Embryonic facial prominence (tissue), 1 donor: ENCODE measurements around the gene EEF1AKMT1.

Experiments used
- DNase-seq: peaks from one replicate; pipeline ENCODE4 v3.0.0-alpha.2; 2016; ENCODE audit errors: extremely low spot score

EEF1AKMT1 gene

GRCh38 chr13:20719783-20720182 is 54.0 kb downstream of the EEF1AKMT1 start:
- no peak for DNase-seq

- no peak for DNase-seq
Observed at GRCh38 chr13:20718958-20719566, 54.7 kb downstream of the EEF1AKMT1 start.

- no peak for DNase-seq
Observed at GRCh38 chr13:20717581-20718542, 55.9 kb downstream of the EEF1AKMT1 start.

GRCh38 chr13:20716951-20717350 is 56.8 kb downstream of the EEF1AKMT1 start:
- DNase-seq = no peak

- DNase-seq = no peak
Observed at GRCh38 chr13:20715330-20715712, 58.4 kb downstream of the EEF1AKMT1 start.

- peak; percentile 58 for DNase-seq
Observed at GRCh38 chr13:20714563-20715329, 59.0 kb downstream of the EEF1AKMT1 start.

GRCh38 chr13:20714161-20714560 is 59.6 kb downstream of the EEF1AKMT1 start:
- no peak for DNase-seq

GRCh38 chr13:20713751-20714150 is 60.0 kb downstream of the EEF1AKMT1 start:
- no peak for DNase-seq

- no peak for DNase-seq
Observed at GRCh38 chr13:20713014-20713376, 60.8 kb downstream of the EEF1AKMT1 start.

GRCh38 chr13:20711301-20712044 is 62.3 kb downstream of the EEF1AKMT1 start:
- no peak for DNase-seq

GRCh38 chr13:20709782-20710181 is 64.0 kb downstream of the EEF1AKMT1 start:
- DNase-seq = no peak

- no peak for DNase-seq
Observed at GRCh38 chr13:20709369-20709768, 64.4 kb downstream of the EEF1AKMT1 start.

- DNase-seq = no peak
Observed at GRCh38 chr13:20708216-20708615, 65.5 kb downstream of the EEF1AKMT1 start.

GRCh38 chr13:20706661-20707060 is 67.1 kb downstream of the EEF1AKMT1 start:
- DNase-seq = no peak

GRCh38 chr13:20704459-20705069 is 69.2 kb downstream of the EEF1AKMT1 start:
- DNase-seq = no peak

- no peak for DNase-seq
Observed at GRCh38 chr13:20703780-20704458, 69.8 kb downstream of the EEF1AKMT1 start.

- no peak for DNase-seq
Observed at GRCh38 chr13:20702915-20703779, 70.6 kb downstream of the EEF1AKMT1 start, which contains the start of gene IL17D. Gene IL17D, plus strand, starts transcription at chr13:20703699. Its CDS starts 303 bp downstream, at chr13:20704002.

- DNase-seq = no peak
Observed at GRCh38 chr13:20702530-20702914, 71.2 kb downstream of the EEF1AKMT1 start.

- no peak for DNase-seq
Observed at GRCh38 chr13:20701461-20701860, 72.3 kb downstream of the EEF1AKMT1 start.

- no peak for DNase-seq
Observed at GRCh38 chr13:20700288-20700687, 73.5 kb downstream of the EEF1AKMT1 start.
